Right lobe of liver (tissue), 4 donors: Measurements from ENCODE around the gene COMMD10.

ENCODE experiments used
- POLR2A ChIP-seq: fragments of 450-650 bp; IDR thresholded peaks from one replicate; pipeline ENCODE4 v1.6.1; 2017; ENCODE audit warnings: antibody characterized with exemption, mild to moderate bottlenecking
- TF ChIP-seq, protein P1 (sequence below), 4 donors: fragments of 200-600 bp in 3 of 4; fragments of 450-650 bp in 1 of 4; IDR thresholded peaks; one replicate each; pipeline versions ENCODE4 v1.5.1 to v1.8.0; 2016 to 2022; ENCODE audit warnings: antibody characterized with exemption in 4 of 4, mild to moderate bottlenecking in 2 of 4
- donor health status: DM: no; HTN: no; CAD: no.
- donor health status: DM: no; HTN: no; CAD: no.
- donor health status: DM: no; HTN: yes; CAD: no.

DNA sequence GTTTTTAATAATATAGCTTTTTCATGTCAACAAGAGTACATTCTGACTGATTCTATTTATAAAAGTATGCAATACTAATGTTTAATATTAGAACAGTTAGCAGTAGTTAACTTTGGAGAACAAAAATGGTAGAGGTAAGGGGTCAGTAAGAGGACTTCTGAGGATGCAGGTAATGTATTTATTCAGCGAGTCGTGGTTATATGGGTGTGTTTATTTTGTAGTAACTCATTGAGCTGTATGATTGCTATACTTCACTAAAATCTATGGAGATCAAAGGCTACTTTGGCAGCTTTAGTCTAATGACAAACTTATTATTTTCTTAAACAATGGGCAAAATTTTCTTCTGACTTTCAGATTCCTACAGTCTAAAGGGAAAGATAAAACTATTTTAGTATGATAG is 146.5 kb downstream of the COMMD10 start:
- TF ChIP-seq, protein P1, sequence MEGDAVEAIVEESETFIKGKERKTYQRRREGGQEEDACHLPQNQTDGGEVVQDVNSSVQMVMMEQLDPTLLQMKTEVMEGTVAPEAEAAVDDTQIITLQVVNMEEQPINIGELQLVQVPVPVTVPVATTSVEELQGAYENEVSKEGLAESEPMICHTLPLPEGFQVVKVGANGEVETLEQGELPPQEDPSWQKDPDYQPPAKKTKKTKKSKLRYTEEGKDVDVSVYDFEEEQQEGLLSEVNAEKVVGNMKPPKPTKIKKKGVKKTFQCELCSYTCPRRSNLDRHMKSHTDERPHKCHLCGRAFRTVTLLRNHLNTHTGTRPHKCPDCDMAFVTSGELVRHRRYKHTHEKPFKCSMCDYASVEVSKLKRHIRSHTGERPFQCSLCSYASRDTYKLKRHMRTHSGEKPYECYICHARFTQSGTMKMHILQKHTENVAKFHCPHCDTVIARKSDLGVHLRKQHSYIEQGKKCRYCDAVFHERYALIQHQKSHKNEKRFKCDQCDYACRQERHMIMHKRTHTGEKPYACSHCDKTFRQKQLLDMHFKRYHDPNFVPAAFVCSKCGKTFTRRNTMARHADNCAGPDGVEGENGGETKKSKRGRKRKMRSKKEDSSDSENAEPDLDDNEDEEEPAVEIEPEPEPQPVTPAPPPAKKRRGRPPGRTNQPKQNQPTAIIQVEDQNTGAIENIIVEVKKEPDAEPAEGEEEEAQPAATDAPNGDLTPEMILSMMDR (IDR thresholded peaks at IDR 0.05), result no peak
- no peak for TF ChIP-seq POLR2A
